Mammary epithelial cell (primary cell): ENCODE results near the gene BORCS5.

Experiments used
- CTCF ChIP-seq, 2 donors: IDR thresholded peaks in 1 of 2; conservative IDR thresholded peaks in 1 of 2; 2 replicates each; pipeline ENCODE4 v1.5.1; 2011 to 2012; ENCODE audit warnings: inconsistent platforms in 2 of 2, low read length in 2 of 2, mild to moderate bottlenecking in 2 of 2, control low read depth in 1 of 2, low read depth in 1 of 2; ENCODE audit not compliant: insufficient read depth in 1 of 2; ENCODE audit errors: extremely low read depth in 1 of 2
- EZH2 ChIP-seq: IDR thresholded peaks from 2 replicates; pipeline ENCODE4 v1.6.1; 2012; ENCODE audit warnings: low read length, inconsistent platforms, borderline replicate concordance

- no peak for TF ChIP-seq CTCF (conservative IDR thresholded peaks at IDR 0.05 in 1 of 2, IDR thresholded peaks at IDR 0.05 in 1 of 2; ENCODE audit: extremely low read depth in 1 of 2, insufficient read depth in 1 of 2, low read depth in 1 of 2, low read length in 2 of 2)
- TF ChIP-seq EZH2, result no peak
Measured at GRCh38 chr12:12356467-12356895, 397 bp upstream of the BORCS5 start.
